ENCODE results near the gene ZFP91. TPM values are rescaled to one million over a fixed set of nuclear protein-coding genes. Genes with fewer than 3 reads are reported as not detected.

The ZFP91 gene
- total RNA-seq, 1 experiment from 2014 or later = 80.4 TPM

GRCh38 chr11:58652726-58653280, 73.9 kb downstream of the ZFP91 start:
- in situ Hi-C loops (cut with HindIII; ENCODE audit: low pct_unique_long_range_greater_than_20kb, low sequenced_read_pairs) = no loop called here
- CTCF ChIA-PET = no interaction called here
- Histone ChIP-seq H3K27me3 (ENCODE audit: control insufficient read depth, insufficient read depth, low read length) (no peaks in the 10 kb centered on the region), H3K36me3 (ENCODE audit: control insufficient read depth, insufficient read depth, low read length) (no peaks in the 10 kb centered on the region), H3K9me3 (ENCODE audit: control insufficient read depth, insufficient read depth, low read depth, low read length) (no peaks in the 10 kb centered on the region), H3K27ac (ENCODE audit: low read length) (no peak overlapping the region), H3K4me1 (ENCODE audit: control insufficient read depth, insufficient read depth, low read length) (no peaks in the 10 kb centered on the region), H3K4me3 (ENCODE audit: low read depth in 2 of 2, low read length in 2 of 2) (no peak overlapping the region)
- DNase-seq (ENCODE audit: low read depth, low spot score) (no peak), ATAC-seq (no peak)
- BruUV-seq (replicated peaks) = no TSS peak
- TF ChIP-seq POLR2AphosphoS5 (IDR thresholded peaks at IDR 0.05; ENCODE audit: low read depth, low read length) = no peak
- TF ChIP-seq CTCF (IDR thresholded peaks at IDR 0.05) = no peak
- TF ChIP-seq REST (IDR thresholded peaks at IDR 0.05; ENCODE audit: insufficient read depth in 1 of 2, low read depth in 2 of 2, low read length in 1 of 2) = no peak
- no peak for TF ChIP-seq SIN3A (IDR thresholded peaks at IDR 0.05; ENCODE audit: borderline replicate concordance, insufficient read depth, low read depth, low read length)
- no peak for TF ChIP-seq TCF7L2 (IDR thresholded peaks at IDR 0.05; ENCODE audit: low read depth, low read length)
- intact Hi-C loops (cut with micrococcal nuclease; ENCODE audit: unreplicated experiment) = loop anchor here (10.0 kb wide), 2 partner anchors 412 to 502 kb away; no protein-coding TSS in a partner anchor
- POLR2A ChIA-PET = no interaction called here

GRCh38 chr11:58654079-58654907, 75.4 kb downstream of the ZFP91 start:
- TF ChIP-seq CTCF (IDR thresholded peaks at IDR 0.05) (peak; percentile 92), TCF7L2 (IDR thresholded peaks at IDR 0.05; ENCODE audit: low read depth, low read length) (no peak)
- Histone ChIP-seq H3K27me3 (ENCODE audit: control insufficient read depth, insufficient read depth, low read length) (no peaks in the 10 kb centered on the region), H3K9me3 (ENCODE audit: control insufficient read depth, insufficient read depth, low read depth, low read length) (no peaks in the 10 kb centered on the region), H3K4me3 (ENCODE audit: low read depth in 2 of 2, low read length in 2 of 2) (no peak overlapping the region), H3K36me3 (ENCODE audit: control insufficient read depth, insufficient read depth, low read length) (no peaks in the 10 kb centered on the region), H3K4me1 (ENCODE audit: control insufficient read depth, insufficient read depth, low read length) (no peaks in the 10 kb centered on the region; the same call in 1 of the 2 replicates), H3K27ac (ENCODE audit: low read length) (no peak overlapping the region)
- no peak for DNase-seq (ENCODE audit: low read depth, low spot score)
- intact Hi-C loops (cut with micrococcal nuclease; ENCODE audit: unreplicated experiment) (loop anchor here (1.0 to 10.0 kb wide), 3 partner anchors 134 to 501 kb away; no protein-coding TSS in a partner anchor), in situ Hi-C loops (cut with HindIII; ENCODE audit: low pct_unique_long_range_greater_than_20kb, low sequenced_read_pairs) (no loop called here)
- ATAC-seq = peak; percentile 98
- ChIA-PET POLR2A (no interaction called here), CTCF (no interaction called here)
- no TSS peak for BruUV-seq (replicated peaks)

Data from Panc1 (cell line).